NCI-H187 (cell line): ENCODE results near the gene NEDD4L.
A peak's percentile ranks its signal among the peaks of the same experiment; 100 is the strongest.
"Not testable (repeated sequence)": the region's sequence is repeated elsewhere in the genome, so short reads cannot be mapped to it uniquely, and the experiment has no call there.

Experiments
- DNase-seq, 2 experiments: peaks; one replicate each; lab custom pipeline; 2025; lab: John Stamatoyannopoulos, UW

Gene NEDD4L

GRCh38 chr18:58156516-58156915, 112.5 kb downstream of the NEDD4L start:
- DNase-seq, result no peak

- no peak for DNase-seq
Measured at GRCh38 chr18:58157237-58157636, 113.2 kb downstream of the NEDD4L start.

GRCh38 chr18:58158008-58158407, 114.0 kb downstream of the NEDD4L start:
- no peak for DNase-seq

- no peak for DNase-seq
Measured at GRCh38 chr18:58158459-58158858, 114.4 kb downstream of the NEDD4L start.

- no peak for DNase-seq
Measured at GRCh38 chr18:58161659-58162058, 117.6 kb downstream of the NEDD4L start.

- no peak for DNase-seq
Measured at GRCh38 chr18:58162127-58162526, 118.1 kb downstream of the NEDD4L start.

GRCh38 chr18:58163004-58163590, 119.1 kb downstream of the NEDD4L start:
- no peak for DNase-seq

GRCh38 chr18:58166278-58166844, 122.3 kb downstream of the NEDD4L start:
- no peak for DNase-seq

- DNase-seq, result no peak
Measured at GRCh38 chr18:58167073-58167472, 123.0 kb downstream of the NEDD4L start.

- DNase-seq, result no peak
Measured at GRCh38 chr18:58168221-58168620, 124.2 kb downstream of the NEDD4L start.

GRCh38 chr18:58168993-58169392, 125.0 kb downstream of the NEDD4L start:
- DNase-seq, result no peak

GRCh38 chr18:58169472-58169871, 125.4 kb downstream of the NEDD4L start:
- DNase-seq, result no peak

GRCh38 chr18:58170036-58170435, 126.0 kb downstream of the NEDD4L start:
- not testable (repeated sequence) for DNase-seq

GRCh38 chr18:58172031-58172430, 128.0 kb downstream of the NEDD4L start:
- DNase-seq, result no peak

- no peak for DNase-seq
Measured at GRCh38 chr18:58174285-58174684, 130.3 kb downstream of the NEDD4L start.

GRCh38 chr18:58175122-58175785, 131.2 kb downstream of the NEDD4L start:
- DNase-seq, result no peak

- no peak for DNase-seq
Measured at GRCh38 chr18:58175786-58176176, 131.8 kb downstream of the NEDD4L start.

GRCh38 chr18:58177004-58177717, 133.1 kb downstream of the NEDD4L start:
- no peak for DNase-seq

- no peak for DNase-seq
Measured at GRCh38 chr18:58177896-58178470, 134.0 kb downstream of the NEDD4L start.

GRCh38 chr18:58178511-58178910, 134.5 kb downstream of the NEDD4L start:
- no peak for DNase-seq

- no peak for DNase-seq
Measured at GRCh38 chr18:58180172-58180571, 136.1 kb downstream of the NEDD4L start.

GRCh38 chr18:58180738-58181353, 136.8 kb downstream of the NEDD4L start:
- peak; percentile 24 to 41 for DNase-seq
